SU-DHL-6 (cell line): ENCODE data around the gene INTS11.

Experiments
- H2AFZ ChIP-seq: fragments of 200-600 bp; sonication (generic); 2 replicates; pipeline ENCODE4 v1.6.1; 2014; ENCODE audit warnings: low read depth, mild to moderate bottlenecking, moderate library complexity, mixed read lengths, antibody characterized with exemption, low read length; ENCODE audit not compliant: severe bottlenecking
- H3F3A ChIP-seq: fragments of 200-600 bp; shearing (Covaris generic); 2 replicates; pipeline ENCODE4 v1.6.0; 2016; ENCODE audit warnings: antibody characterized with exemption, mild to moderate bottlenecking; ENCODE audit not compliant: insufficient read depth
- H3K27ac ChIP-seq: fragments of 200-600 bp; sonication (generic); 2 replicates; pipeline ENCODE4 v1.5.1; 2016; ENCODE audit warnings: low read depth, mild to moderate bottlenecking, low read length, moderate library complexity, mixed read lengths
- H3K27me3 ChIP-seq: fragments of 200-600 bp; sonication (generic), shearing (Covaris generic); 2 replicates; pipeline ENCODE4 v1.6.0; 2014; ENCODE audit warnings: mild to moderate bottlenecking, low read length
- H3K36me3 ChIP-seq: fragments of 200-600 bp; sonication (generic); 2 replicates; pipeline ENCODE4 v1.6.1; 2014; ENCODE audit warnings: mild to moderate bottlenecking, low read length, mixed read lengths
- H3K4me2 ChIP-seq: fragments of 300-600, 200-600 bp; shearing (Covaris generic), sonication (generic); 2 replicates; pipeline ENCODE4 v1.6.0; 2014; ENCODE audit warnings: low read length, low read depth, mild to moderate bottlenecking; ENCODE audit not compliant: poor library complexity, severe bottlenecking
- H3K4me3 ChIP-seq: fragments of 200-600 bp; sonication (generic); 2 replicates; pipeline ENCODE4 v1.5.1; 2014; ENCODE audit warnings: antibody characterized with exemption, low read length, mild to moderate bottlenecking, mixed read lengths; ENCODE audit not compliant: insufficient read depth, poor library complexity, severe bottlenecking
- H3K79me2 ChIP-seq: fragments of 200-600 bp; sonication (generic); 2 replicates; pipeline ENCODE4 v1.6.1; 2014; ENCODE audit warnings: mild to moderate bottlenecking, low read length, moderate library complexity; ENCODE audit not compliant: insufficient read depth
- H3K9ac ChIP-seq: fragments of 200-600 bp; sonication (generic); 2 replicates; pipeline ENCODE4 v1.7.0; 2014; ENCODE audit warnings: mild to moderate bottlenecking, low read length
- H3K9me2 ChIP-seq: fragments of 200-600 bp; sonication (generic); replicated peaks from 2 replicates; pipeline ENCODE4 v1.6.1; 2014; ENCODE audit warnings: low read length; ENCODE audit not compliant: insufficient read depth
- H3K9me3 ChIP-seq: fragments of 200-600 bp; sonication (generic); 2 replicates; pipeline ENCODE4 v1.6.1; 2014; ENCODE audit warnings: low read length, mixed read lengths; ENCODE audit not compliant: insufficient read depth
- H4K20me1 ChIP-seq: fragments of 200-600 bp; sonication (generic); 2 replicates; pipeline ENCODE4 v1.6.1; 2014; ENCODE audit warnings: low read depth, mild to moderate bottlenecking, antibody characterized with exemption, low read length, moderate library complexity, mixed read lengths
- EZH2phosphoT487 ChIP-seq: fragments of 200-600 bp; sonication (generic), shearing (Covaris generic); conservative IDR thresholded peaks from 2 replicates; pipeline ENCODE4 v1.6.1; 2018; ENCODE audit warnings: mild to moderate bottlenecking, antibody characterized with exemption, low read length, moderate library complexity, mixed read lengths
- TF ChIP-seq, protein P1 (sequence below): fragments of 200-600 bp; sonication (generic); IDR thresholded peaks from one replicate; pipeline ENCODE4 v1.5.1; 2017; ENCODE audit warnings: antibody characterized with exemption, mild to moderate bottlenecking, low read length, moderate library complexity; ENCODE audit not compliant: insufficient read depth, poor library complexity, severe bottlenecking

Gene INTS11

DNA sequence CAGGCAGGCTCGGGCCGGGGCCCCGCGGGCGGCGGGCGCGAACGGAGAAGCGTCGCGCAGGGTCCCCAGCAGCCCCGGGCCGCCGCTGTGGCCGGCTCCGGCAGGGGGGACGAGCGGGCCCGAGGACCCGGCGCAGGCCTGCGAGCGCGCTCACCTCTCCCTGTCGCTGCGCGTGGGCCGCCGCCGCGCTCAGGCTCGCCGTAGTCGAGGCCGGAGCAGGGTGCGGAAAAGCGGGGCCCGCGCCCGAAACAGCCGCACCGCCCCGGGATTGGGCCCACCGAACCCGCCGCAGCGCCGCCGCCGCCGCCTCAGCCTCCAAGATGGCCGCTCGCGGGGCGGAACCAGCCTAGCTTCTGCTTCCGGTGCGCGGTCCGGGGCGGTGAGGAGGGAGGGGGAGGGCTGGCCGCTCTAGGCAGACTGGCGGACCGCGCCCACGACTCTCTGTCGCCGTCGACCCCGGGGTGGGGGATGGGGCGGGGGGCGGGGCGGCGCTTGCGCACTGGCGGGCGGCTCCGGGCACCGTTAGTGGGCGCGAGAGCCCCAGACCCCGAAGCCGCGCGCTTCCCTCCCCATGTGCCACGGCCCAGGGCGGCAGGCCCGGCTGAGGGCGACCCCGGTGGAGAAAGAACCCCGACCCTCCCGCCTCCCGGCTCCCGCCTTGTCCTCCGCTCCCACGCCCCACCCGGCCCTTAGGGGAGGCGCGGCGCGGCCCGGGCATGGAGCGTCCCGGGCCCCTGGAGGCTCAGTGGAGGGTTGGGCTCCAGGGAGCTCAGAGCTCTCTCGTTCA, 50.8 kb downstream of the INTS11 start, which contains the start of gene UBE2J2:
UBE2J2 (minus strand) TSS at position 343 of the 787 bp plus-strand sequence. CDS start 5,862 bp downstream, outside the sequence.
- Histone ChIP-seq H3K9ac (peak within 1 kb of the TSS; percentile 97), H2AFZ (peak within 1 kb of the TSS; percentile 93), H3K79me2 (peaks cover 40% of the 10 kb centered on the region)

DNA sequence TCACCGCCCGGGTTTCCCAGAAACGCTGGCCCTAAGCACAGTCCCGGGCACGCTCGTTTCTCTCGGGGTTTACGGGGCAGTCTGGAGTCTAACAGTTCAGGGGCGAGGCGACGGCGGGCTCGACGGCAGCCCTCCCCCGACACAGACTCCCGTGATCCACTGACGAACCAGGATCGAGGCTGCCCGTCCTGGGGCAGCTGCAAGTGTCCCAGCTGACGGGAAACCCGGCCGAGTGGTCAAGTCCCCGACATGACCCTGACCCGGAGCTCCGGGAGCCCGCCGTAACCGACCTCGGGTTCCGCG, 51.3 kb downstream of the INTS11 start:
- Histone ChIP-seq H3K4me2 (peak overlapping the region; percentile 90), H2AFZ (no peak overlapping the region), H3K36me3 (no peaks in the 10 kb centered on the region), H3K9me2 (no peaks in the 10 kb centered on the region), H3F3A (no peaks in the 10 kb centered on the region), H3K27me3 (no peaks in the 10 kb centered on the region), H3K9me3 (no peaks in the 10 kb centered on the region), H3K27ac (peak overlapping the region; percentile 18; the same call in 1 of the 2 replicates), H4K20me1 (peaks cover 4% of the 10 kb centered on the region; the same call in 1 of the 2 replicates), H3K79me2 (peaks cover 44% of the 10 kb centered on the region), H3K9ac (peak overlapping the region; percentile 97), H3K4me3 (peak overlapping the region; percentile 92)
- no peak for TF ChIP-seq EZH2phosphoT487
- TF ChIP-seq, protein P1, sequence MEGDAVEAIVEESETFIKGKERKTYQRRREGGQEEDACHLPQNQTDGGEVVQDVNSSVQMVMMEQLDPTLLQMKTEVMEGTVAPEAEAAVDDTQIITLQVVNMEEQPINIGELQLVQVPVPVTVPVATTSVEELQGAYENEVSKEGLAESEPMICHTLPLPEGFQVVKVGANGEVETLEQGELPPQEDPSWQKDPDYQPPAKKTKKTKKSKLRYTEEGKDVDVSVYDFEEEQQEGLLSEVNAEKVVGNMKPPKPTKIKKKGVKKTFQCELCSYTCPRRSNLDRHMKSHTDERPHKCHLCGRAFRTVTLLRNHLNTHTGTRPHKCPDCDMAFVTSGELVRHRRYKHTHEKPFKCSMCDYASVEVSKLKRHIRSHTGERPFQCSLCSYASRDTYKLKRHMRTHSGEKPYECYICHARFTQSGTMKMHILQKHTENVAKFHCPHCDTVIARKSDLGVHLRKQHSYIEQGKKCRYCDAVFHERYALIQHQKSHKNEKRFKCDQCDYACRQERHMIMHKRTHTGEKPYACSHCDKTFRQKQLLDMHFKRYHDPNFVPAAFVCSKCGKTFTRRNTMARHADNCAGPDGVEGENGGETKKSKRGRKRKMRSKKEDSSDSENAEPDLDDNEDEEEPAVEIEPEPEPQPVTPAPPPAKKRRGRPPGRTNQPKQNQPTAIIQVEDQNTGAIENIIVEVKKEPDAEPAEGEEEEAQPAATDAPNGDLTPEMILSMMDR: no peak

More for the DNA sequence above, 50.8 kb downstream of the INTS11 start, which contains the start of gene UBE2J2:
- peak within 1 kb of the TSS; percentile 90 for H3K4me2 ChIP-seq
- H3K9me2 ChIP-seq: no peaks in the 10 kb centered on the region
- H3K4me3 ChIP-seq: peak within 1 kb of the TSS; percentile 92
- TF ChIP-seq, protein P1: no peak
- no peak for TF ChIP-seq EZH2phosphoT487
- H3K27me3 ChIP-seq: no peaks in the 10 kb centered on the region
- H4K20me1 ChIP-seq: peaks cover 4% of the 10 kb centered on the region; the same call in 1 of the 2 replicates
- H3K9me3 ChIP-seq: no peaks in the 10 kb centered on the region
- no peaks in the 10 kb centered on the region for H3K36me3 ChIP-seq
- no peaks in the 10 kb centered on the region for H3F3A ChIP-seq
- H3K27ac ChIP-seq: peak within 1 kb of the TSS; percentile 43

DNA sequence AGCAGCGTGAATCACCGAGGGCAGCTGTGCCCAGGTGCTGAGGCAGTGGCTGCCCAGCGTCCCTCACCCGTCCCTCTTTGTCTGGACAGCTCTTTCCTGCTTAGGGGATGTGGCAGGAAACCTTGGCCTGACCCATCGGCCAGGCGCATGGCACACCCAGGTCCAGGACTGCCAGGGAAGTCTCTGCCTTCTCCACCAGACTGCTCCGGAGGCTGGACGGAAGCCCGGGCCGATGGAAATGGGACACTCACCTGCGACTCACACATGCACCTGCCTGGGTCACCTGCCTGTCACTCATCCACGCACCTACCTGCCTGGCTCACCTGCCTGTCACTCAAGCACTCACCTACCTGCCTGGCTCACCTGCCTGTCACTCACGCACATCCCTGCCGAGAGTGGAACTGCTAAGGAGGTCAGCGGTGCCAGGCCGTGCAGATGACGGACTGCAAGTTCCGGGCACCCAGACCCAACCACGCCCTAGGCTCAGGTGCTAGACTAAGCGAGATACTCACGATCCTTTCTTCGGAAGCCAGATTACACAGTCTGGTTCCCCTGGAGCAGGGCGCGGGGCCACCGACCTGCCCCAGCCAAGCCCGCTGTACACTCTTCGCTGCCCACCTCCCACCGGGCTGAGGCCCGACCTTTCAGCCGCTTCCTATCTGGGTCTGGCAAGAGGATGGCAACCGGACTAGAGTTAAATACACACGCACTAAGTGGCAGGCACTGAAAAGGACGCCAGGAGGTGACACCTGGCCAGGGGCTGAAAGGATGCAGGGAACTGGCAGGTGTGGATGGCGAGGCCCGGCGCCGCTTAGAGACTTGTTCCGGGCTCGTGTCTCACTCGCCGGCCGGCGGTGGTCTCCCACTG, 51.9 kb downstream of the INTS11 start:
- H4K20me1 ChIP-seq: peaks cover 4% of the 10 kb centered on the region; the same call in 1 of the 2 replicates
- H3K9me3 ChIP-seq: no peaks in the 10 kb centered on the region
- H3K36me3 ChIP-seq: no peaks in the 10 kb centered on the region
- H3K79me2 ChIP-seq: peaks cover 44% of the 10 kb centered on the region
- H3K9me2 ChIP-seq: no peaks in the 10 kb centered on the region
- H3K4me2 ChIP-seq: peak overlapping the region; percentile 90
- no peak overlapping the region; the same call in 1 of the 2 replicates for H3K27ac ChIP-seq
- H3K27me3 ChIP-seq: no peaks in the 10 kb centered on the region
- no peaks in the 10 kb centered on the region for H3F3A ChIP-seq
- H3K4me3 ChIP-seq: peak overlapping the region; percentile 92
- TF ChIP-seq EZH2phosphoT487: no peak
- TF ChIP-seq, protein P1: no peak
- H3K9ac ChIP-seq: peak overlapping the region; percentile 97
- no peak overlapping the region for H2AFZ ChIP-seq
